Measurements from ENCODE around the gene LRRK1.

The LRRK1 gene

DNA sequence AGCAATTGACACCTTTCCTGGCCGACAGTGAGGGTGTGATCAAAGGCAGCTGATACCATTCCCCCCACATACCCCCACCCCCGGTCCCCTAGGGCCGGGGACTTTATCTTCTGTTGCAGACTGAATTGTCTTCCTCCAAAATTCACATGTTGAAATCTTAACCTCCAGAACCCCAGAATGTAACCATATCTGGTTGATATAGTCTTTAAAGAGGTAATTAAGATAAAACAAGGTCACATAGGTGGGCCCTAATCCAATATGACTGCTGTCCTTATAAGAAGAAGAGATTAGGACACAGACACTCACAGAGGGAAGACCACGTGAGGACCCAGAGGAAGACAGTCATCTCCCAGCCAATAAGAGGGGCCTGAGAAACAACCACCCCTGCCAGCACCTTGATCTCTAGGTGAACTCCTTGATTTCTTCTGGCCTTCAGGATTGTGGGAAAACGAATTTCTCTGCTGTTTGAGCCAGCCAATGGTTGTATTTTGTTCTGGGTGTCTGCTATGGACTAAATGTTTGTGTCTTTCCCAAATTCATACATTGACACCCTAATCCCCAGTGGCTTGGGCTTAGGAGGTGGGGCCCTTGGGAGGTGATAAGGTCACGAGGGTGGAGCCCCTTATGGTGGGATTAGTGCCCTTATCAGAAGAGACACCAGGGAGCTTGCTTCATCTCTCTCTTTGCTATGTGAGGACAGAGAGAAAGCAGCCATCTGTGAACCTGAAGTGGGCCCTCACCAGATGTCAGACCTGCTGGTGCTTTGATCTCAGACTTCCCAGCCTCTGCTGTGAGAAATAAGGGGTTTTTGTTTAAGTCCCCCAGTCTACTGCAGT, 188.7 kb downstream of the LRRK1 start:
- TF ChIP-seq GATA1 (IDR thresholded peaks at IDR 0.05; ENCODE audit: low read depth, low read length) (no peak), POLR2A (IDR thresholded peaks at IDR 0.05; ENCODE audit: low read length) (no peak)

DNA sequence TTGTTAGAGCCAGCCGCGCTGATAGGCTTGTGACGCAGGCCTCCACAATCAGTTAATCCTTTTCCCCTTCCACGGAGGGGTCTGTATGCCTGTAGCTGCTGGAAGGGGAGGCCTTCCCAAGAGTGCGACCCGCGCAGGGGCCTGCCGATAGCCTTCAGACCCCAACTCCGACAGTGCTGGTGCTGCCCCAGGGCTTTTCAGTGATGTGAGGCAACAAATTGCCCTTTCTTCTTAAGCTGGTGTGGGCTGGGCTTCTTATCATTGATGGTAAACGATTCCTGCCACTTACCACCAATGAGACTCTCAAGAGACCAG, 189.3 kb downstream of the LRRK1 start:
- DNase-seq = no peak
- TF ChIP-seq POLR2A (IDR thresholded peaks at IDR 0.05; ENCODE audit: low read length) (no peak), GATA1 (IDR thresholded peaks at IDR 0.05; ENCODE audit: low read depth, low read length) (no peak)

More for the DNA sequence above, 188.7 kb downstream of the LRRK1 start:
- DNase-seq = peak in 1 of 2 experiments; percentile 55

DNA sequence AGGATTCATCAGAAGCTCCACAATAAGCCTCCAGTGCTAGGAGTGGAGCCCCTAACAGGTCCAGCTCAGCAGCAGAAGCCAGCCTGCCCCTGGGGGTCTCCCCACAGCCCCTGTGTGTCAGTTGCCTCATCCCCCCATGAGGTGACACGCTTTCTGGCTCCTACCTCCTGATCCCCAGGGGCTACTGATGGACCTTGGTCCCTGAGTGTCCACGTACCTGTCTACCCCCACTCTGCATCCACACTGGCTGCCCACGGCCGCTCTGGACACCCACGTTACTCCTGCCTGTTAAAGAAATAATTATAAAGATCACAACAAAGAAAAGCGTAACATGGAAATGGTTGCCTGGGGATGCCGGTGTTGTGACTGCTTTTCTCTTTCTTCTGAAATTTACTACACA, 189.6 kb downstream of the LRRK1 start:
- DNase-seq = no peak
- TF ChIP-seq POLR2A (IDR thresholded peaks at IDR 0.05; ENCODE audit: low read length) = no peak
- no peak for TF ChIP-seq GATA1 (IDR thresholded peaks at IDR 0.05; ENCODE audit: low read depth, low read length)

DNA sequence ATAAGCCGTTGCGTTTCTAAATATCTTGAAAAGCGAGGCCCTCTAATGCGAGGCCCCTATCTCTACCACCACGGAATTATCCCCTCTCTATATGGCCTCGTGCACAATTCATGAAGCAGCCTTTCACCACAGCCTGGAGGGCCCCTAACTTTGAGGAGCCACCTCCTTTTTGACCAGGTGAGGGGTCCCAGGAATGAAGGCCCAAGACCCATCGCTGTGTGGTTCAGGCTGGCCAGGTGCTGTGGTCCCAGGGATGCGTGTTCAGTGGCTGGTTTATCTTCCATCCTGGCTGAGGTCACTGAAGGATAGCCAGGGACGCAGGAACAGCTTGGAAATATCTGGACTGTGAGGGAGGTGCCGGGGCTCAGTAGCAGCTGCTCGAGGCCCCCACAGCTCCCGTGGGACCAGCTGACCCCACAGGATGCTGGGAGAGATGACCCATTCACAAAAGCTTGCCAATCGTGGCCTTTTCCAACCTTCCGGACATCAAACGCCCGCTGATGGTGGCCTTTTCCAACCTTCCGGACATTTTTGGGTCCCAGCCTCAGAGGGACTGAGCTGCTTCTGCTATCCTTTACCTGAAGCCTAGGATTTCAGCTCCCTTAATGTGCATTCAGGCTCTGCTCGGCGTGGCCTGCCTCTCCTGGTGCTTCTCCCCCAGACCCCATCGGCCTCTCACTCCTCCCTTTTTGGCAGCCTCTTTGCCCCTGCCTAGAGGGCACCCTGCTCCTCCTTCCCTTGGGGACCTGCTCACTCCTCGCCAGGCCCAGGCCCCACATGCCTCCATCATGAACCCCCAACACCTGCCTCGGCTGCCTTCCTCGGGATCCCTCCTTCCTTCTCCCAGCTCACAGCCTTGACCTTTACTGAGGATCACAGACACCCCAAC, 191.8 kb downstream of the LRRK1 start:
- DNase-seq = no peak
- TF ChIP-seq GATA1 (IDR thresholded peaks at IDR 0.05; ENCODE audit: low read depth, low read length) (no peak), POLR2A (IDR thresholded peaks at IDR 0.05; ENCODE audit: low read length) (no peak)

DNA sequence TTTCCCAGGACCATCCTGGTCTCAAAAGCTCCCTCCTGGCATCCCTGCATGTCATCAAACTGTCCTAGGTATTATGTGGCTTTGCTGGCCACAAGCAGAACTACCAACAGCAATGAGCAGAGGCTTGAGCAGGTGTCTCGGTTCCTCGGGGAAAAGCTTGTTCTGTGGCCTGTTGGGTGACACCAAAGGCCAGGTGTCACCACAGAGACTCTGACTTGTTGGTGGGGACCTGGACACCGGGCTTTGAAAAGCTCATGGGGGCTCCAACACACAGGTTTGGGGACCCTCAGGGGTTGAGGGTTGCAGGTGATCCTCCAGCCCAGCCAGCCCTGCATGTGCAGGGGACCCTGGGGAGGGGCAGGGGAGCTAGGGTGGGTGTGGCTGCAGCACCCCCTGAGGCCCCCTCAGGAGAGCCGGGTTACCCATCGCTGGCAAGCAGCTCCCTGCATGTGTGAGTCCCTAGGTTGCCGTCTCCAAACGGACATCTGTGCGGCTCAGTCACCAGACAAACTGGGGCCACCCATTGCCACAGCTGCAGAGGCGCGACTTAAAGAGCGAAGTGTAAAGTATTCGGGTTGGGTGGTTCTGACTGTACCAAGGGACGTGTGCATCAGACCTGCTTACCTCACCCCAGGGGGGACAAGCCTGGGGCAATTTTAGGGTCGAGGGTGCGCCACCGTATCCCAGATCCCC, 192.6 kb downstream of the LRRK1 start:
- DNase-seq = no peak
- TF ChIP-seq POLR2A (IDR thresholded peaks at IDR 0.05; ENCODE audit: low read length) = no peak
- no peak for TF ChIP-seq GATA1 (IDR thresholded peaks at IDR 0.05; ENCODE audit: low read depth, low read length)

DNA sequence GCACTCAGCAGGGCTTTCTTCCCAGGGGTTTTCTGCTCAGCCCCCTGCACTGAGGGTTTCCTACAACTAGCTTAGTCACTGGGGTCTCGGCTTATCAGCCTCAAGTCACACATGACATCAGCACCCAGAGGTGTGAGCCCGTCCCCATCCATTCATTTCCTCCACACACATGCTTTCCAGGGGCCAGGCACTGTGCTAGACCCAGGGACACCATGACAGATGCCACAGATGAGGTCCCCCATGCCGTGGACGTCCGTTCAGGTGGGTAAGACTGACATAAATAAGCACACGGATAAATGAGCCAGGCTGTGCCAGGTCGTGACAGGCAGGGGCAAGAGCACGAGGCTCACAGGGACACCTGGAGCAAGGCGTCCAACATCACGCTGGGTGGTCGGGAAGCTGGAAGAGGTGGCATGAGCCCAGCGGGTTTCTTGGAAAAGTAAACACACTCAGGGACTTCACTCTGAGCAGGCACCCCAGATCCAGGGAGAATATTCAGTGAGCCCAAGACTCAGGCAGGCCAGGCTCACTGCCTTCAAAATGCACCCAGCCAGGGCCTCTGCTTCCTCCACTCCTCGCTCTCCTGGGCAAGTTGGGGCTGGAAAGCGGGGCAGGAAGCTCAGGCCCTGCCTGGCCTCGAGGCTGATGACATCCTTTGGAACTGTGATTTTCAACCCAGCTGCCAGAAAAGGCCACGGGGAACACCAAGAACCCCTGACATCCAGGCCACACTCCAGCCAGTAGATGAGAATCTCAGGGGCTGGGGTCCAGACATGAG, 193.4 kb downstream of the LRRK1 start:
- TF ChIP-seq POLR2A (IDR thresholded peaks at IDR 0.05; ENCODE audit: low read length) (no peak), GATA1 (IDR thresholded peaks at IDR 0.05; ENCODE audit: low read depth, low read length) (no peak)
- no peak for DNase-seq

DNA sequence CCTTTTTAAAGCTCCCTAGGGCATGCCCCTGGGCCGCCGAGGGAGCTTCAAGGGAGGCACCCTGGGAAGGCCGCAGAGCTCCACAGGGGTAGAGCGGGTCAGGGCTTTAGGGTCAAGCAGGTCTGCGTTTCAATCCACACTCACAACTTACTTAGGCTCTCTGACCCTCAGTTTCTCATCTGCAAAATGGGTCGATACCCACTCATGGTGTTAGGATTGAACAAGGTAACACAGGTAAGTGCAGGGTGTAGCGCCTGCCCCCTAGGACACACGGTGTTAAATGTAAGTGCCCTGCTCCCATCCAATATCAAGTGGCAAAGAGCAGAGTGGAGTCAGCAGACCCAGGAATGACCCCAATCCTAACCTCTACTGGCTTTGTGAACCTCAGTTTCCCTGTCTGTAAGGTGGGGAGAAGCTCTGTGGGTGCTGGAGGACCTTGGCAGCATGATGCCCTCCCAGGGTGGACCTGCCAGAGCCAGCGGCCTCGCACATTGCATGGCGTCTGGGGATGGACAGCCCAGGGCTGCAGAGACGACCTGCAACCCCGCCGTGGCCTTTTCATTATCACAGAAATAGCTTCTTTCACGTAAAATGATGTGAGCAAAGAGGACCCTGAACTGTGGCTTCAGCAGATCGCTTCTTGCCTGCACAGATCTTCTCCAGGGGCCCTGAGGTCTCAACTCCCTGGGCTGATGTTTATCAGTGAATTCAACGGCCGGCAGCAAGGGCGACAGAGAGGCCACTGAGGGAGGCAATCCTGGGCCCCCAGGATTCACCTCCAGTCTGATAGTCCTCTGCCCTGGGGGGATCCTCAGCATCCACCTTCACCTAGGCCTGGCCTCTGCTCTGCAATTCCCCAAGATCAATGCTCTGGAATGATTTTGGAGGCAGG, 194.2 kb downstream of the LRRK1 start:
- TF ChIP-seq GATA1 (IDR thresholded peaks at IDR 0.05; ENCODE audit: low read depth, low read length) (no peak), POLR2A (IDR thresholded peaks at IDR 0.05; ENCODE audit: low read length) (no peak)

DNA sequence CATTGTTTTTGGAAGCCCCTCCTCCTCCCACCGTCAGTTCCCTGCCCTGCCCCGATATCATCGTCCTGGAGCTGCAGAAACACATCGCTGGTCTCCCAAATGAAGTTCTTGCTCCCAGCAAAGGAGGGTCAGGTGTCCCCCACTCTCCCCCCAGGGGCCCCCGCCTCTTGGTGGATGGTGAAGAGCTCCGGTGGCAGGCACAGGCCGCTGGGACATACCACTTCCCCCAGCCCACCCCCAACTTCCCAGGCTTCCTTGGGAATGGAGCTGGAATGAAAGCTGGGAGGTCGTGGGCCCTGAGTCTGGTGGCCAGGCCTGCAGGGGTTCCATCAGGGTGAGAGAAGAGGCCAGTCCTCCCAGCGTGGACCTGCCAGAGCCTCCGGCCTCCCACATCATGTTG, 195.0 kb downstream of the LRRK1 start:
- no peak for TF ChIP-seq GATA1 (IDR thresholded peaks at IDR 0.05; ENCODE audit: low read depth, low read length)

More for the DNA sequence above, 194.2 kb downstream of the LRRK1 start:
- peak; percentile 38 to 51 for DNase-seq

DNA sequence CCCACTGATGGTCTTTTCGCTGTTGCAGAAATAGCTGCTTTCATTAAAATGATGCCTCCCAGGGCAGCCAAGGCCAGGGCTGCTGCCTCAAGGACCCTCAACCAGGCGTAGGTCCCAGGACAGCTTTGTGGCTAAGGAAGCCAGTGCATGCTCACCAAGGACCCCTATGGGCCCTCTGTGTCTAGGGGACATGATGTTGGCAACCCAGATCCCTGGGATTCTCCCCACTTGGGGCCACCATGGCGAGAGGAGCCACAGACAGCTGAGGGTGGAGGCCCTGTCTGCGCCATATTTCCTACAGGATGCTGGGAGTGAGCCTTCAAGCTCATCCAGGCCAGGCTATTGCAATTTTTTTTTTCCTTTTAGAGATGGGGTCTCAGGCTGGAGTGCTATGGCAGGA, 195.5 kb downstream of the LRRK1 start:
- TF ChIP-seq GATA1 (IDR thresholded peaks at IDR 0.05; ENCODE audit: low read depth, low read length) (no peak), POLR2A (IDR thresholded peaks at IDR 0.05; ENCODE audit: low read length) (no peak)

More for the DNA sequence above, 195.0 kb downstream of the LRRK1 start:
- no peak for DNase-seq

DNA sequence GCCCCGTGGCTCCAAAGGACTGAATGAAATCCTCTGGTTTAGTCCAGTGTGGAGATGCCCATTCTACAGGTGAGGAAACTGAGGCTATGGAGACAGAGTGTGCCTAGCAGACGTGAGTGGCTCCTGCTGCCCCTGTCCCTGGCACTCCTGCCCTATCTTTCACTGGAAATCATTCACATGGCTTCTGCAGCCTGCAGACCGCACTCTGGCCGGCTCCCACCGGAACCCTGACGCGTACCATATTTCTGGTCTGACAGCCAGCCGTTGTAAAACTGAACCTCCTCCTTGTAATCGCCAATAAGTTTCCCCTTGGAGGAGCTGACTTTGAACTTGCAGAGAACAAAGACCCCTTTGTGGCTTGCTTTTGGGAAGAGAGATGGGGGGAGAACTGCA, 196.2 kb downstream of the LRRK1 start:
- no peak for DNase-seq
- no peak for TF ChIP-seq GATA1 (IDR thresholded peaks at IDR 0.05; ENCODE audit: low read depth, low read length)
- no peak for TF ChIP-seq POLR2A (IDR thresholded peaks at IDR 0.05; ENCODE audit: low read length)

More for the DNA sequence above, 195.5 kb downstream of the LRRK1 start:
- no peak for DNase-seq

DNA sequence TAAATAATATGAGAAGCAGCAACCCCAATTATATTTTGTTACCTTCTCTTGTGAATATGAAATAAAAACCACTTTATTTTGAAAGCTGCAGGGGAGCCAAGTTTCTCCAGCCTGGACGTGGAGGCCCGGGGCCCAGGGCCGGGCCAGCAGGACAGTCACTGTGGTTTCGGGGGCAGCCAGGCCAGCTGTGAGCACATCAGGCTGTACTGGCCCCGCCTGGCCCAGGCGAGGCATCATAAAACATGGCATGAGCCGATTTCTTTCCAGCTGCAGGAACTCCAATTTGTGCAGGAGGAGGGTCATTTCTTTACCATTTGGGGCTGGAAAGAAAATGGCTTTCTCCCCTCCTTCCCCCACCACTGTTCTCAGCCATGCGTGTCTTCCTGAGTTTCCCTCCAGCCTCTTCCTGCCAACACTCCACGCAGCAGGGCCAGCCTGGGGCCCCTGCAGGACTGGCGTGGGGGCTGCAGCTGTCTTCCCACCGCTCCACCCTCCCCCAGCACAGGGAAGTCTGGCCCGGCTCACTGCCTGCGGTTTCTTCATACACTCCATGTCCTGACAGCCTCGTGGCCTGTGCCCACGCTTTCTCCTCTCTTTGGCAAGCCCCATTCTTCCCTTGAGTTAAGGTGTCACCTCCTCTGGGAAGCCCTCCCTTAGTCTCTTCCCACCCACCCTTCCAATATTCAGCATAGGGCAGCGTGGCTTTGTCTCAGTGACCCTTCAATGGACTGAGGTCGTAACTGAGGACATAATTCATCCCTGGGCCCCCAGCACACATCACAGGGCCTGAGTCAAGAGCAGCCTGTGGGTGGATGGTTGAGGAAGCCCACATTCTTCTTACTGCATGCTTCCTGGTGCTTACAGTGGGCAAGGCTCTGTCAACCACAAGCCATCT, 196.9 kb downstream of the LRRK1 start:
- TF ChIP-seq POLR2A (IDR thresholded peaks at IDR 0.05; ENCODE audit: low read length) = no peak
- TF ChIP-seq GATA1 (IDR thresholded peaks at IDR 0.05; ENCODE audit: low read depth, low read length) = no peak
- no peak for DNase-seq

DNA sequence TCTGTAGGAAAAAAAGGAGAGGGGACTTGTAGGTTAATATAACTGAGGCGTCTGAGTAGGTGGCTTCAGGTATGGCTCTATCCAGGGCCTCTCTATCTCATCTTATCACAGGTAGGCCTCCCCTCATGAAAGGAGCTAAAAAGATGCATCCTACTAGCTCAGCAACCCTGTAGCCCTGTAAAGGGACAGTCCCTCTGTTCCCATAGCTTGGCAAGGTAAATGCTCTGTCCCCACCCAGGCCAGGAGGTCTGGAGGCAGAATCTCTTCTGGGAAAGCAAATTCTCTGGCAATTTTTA, 197.5 kb downstream of the LRRK1 start:
- no peak for TF ChIP-seq GATA1 (IDR thresholded peaks at IDR 0.05; ENCODE audit: low read depth, low read length)
- no peak for TF ChIP-seq POLR2A (IDR thresholded peaks at IDR 0.05; ENCODE audit: low read length)
- DNase-seq = no peak
